Measurements from ENCODE around the gene MRPS15.

MRPS15 gene

GRCh38 chr1:36420409-36420808 lies 43.8 kb downstream of the MRPS15 start:
- H3K36me3 ChIP-seq (ENCODE audit: control insufficient read depth, insufficient read depth, low read length) = no peaks in the 10 kb centered on the region
- H3K9ac ChIP-seq = no peak overlapping the region
- H3K27ac ChIP-seq = no peak overlapping the region
- no peaks in the 10 kb centered on the region for H3K79me2 ChIP-seq
- H3K4me1 ChIP-seq = no peaks in the 10 kb centered on the region
- TF ChIP-seq, protein P1, sequence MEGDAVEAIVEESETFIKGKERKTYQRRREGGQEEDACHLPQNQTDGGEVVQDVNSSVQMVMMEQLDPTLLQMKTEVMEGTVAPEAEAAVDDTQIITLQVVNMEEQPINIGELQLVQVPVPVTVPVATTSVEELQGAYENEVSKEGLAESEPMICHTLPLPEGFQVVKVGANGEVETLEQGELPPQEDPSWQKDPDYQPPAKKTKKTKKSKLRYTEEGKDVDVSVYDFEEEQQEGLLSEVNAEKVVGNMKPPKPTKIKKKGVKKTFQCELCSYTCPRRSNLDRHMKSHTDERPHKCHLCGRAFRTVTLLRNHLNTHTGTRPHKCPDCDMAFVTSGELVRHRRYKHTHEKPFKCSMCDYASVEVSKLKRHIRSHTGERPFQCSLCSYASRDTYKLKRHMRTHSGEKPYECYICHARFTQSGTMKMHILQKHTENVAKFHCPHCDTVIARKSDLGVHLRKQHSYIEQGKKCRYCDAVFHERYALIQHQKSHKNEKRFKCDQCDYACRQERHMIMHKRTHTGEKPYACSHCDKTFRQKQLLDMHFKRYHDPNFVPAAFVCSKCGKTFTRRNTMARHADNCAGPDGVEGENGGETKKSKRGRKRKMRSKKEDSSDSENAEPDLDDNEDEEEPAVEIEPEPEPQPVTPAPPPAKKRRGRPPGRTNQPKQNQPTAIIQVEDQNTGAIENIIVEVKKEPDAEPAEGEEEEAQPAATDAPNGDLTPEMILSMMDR (IDR thresholded peaks at IDR 0.05) = no peak
- no peak overlapping the region for H3K4me3 ChIP-seq (ENCODE audit: low read depth, low read length)
- no peak overlapping the region for H3K4me2 ChIP-seq (ENCODE audit: low read length)
- no peaks in the 10 kb centered on the region for H3K9me3 ChIP-seq (ENCODE audit: control insufficient read depth, low read length)
- no peaks in the 10 kb centered on the region for H3K27me3 ChIP-seq (ENCODE audit: control insufficient read depth, insufficient read depth, low read length)
- no peak overlapping the region for H2AFZ ChIP-seq

- Histone ChIP-seq H2AFZ (no peak overlapping the region), H3K36me3 (ENCODE audit: control insufficient read depth, insufficient read depth, low read length) (no peaks in the 10 kb centered on the region), H3K4me1 (no peaks in the 10 kb centered on the region), H3K4me3 (ENCODE audit: low read depth, low read length) (no peak overlapping the region), H3K9me3 (ENCODE audit: control insufficient read depth, low read length) (no peaks in the 10 kb centered on the region), H3K27ac (no peak overlapping the region), H3K27me3 (ENCODE audit: control insufficient read depth, insufficient read depth, low read length) (no peaks in the 10 kb centered on the region), H3K9ac (no peak overlapping the region), H3K79me2 (no peaks in the 10 kb centered on the region), H3K4me2 (ENCODE audit: low read length) (no peak overlapping the region)
- TF ChIP-seq, protein P1 (IDR thresholded peaks at IDR 0.05) = no peak
Observed at GRCh38 chr1:36419569-36419968, 44.6 kb downstream of the MRPS15 start.

- no peaks in the 10 kb centered on the region for H3K27me3 ChIP-seq (ENCODE audit: control insufficient read depth, insufficient read depth, low read length)
- TF ChIP-seq, protein P1 (IDR thresholded peaks at IDR 0.05) = no peak
- no peaks in the 10 kb centered on the region for H3K4me1 ChIP-seq
- no peaks in the 10 kb centered on the region for H3K9me3 ChIP-seq (ENCODE audit: control insufficient read depth, low read length)
- H3K9ac ChIP-seq = no peak overlapping the region
- no peaks in the 10 kb centered on the region for H3K36me3 ChIP-seq (ENCODE audit: control insufficient read depth, insufficient read depth, low read length)
- H3K4me3 ChIP-seq (ENCODE audit: low read depth, low read length) = no peak overlapping the region
- no peaks in the 10 kb centered on the region for H3K79me2 ChIP-seq
- no peak overlapping the region for H2AFZ ChIP-seq
- no peak overlapping the region for H3K27ac ChIP-seq
- no peak overlapping the region for H3K4me2 ChIP-seq (ENCODE audit: low read length)
Observed at GRCh38 chr1:36419140-36419539, 45.0 kb downstream of the MRPS15 start.

GRCh38 chr1:36417931-36418330 lies 46.3 kb downstream of the MRPS15 start:
- Histone ChIP-seq H3K79me2 (no peaks in the 10 kb centered on the region), H3K27ac (no peak overlapping the region), H2AFZ (no peak overlapping the region), H3K4me2 (ENCODE audit: low read length) (no peak overlapping the region), H3K9ac (no peak overlapping the region), H3K27me3 (ENCODE audit: control insufficient read depth, insufficient read depth, low read length) (no peaks in the 10 kb centered on the region), H3K9me3 (ENCODE audit: control insufficient read depth, low read length) (no peaks in the 10 kb centered on the region), H3K36me3 (ENCODE audit: control insufficient read depth, insufficient read depth, low read length) (no peaks in the 10 kb centered on the region), H3K4me3 (ENCODE audit: low read depth, low read length) (no peak overlapping the region), H3K4me1 (no peaks in the 10 kb centered on the region)
- TF ChIP-seq, protein P1 (IDR thresholded peaks at IDR 0.05) = no peak

DNA sequence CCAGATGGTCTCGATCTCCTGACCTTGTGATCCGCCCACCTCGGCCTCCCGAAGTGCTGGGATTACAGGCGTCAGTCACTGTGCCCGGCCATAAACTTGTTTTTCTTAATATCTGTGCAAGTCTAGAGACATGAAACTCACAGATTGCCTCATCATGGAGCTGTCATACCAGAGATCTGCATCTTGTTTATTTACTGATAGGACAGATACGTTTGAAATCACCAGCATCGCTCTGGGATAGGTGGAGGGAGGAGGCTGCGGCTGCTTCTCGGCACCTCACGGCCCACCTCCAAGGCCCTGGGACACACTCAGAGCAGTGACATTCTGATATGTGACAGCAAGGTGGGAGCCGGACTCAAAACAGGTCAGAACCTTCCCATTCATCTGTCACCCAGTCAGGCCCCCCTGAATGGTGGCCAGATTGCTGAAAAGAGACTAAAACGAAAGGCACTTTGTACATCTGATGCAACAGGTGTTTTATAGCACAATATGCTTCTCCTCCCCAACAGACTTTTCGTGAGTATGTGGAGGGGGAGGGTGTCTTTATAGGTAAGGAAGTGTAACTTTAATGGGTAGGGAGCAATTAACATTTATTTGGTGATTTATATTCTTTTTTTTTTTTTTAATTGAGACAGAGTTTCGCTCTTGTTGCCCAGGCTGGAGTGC lies 48.4 kb downstream of the MRPS15 start:
- no peak overlapping the region for H3K27ac ChIP-seq
- H3K79me2 ChIP-seq = no peaks in the 10 kb centered on the region
- TF ChIP-seq, protein P1 (IDR thresholded peaks at IDR 0.05) = no peak
- H3K36me3 ChIP-seq (ENCODE audit: control insufficient read depth, insufficient read depth, low read length) = no peaks in the 10 kb centered on the region
- H2AFZ ChIP-seq = no peak overlapping the region
- H3K4me1 ChIP-seq = no peaks in the 10 kb centered on the region
- no peak overlapping the region for H3K9ac ChIP-seq
- no peak overlapping the region for H3K4me3 ChIP-seq (ENCODE audit: low read depth, low read length)
- no peak overlapping the region for H3K4me2 ChIP-seq (ENCODE audit: low read length)
- H3K9me3 ChIP-seq (ENCODE audit: control insufficient read depth, low read length) = no peaks in the 10 kb centered on the region
- no peaks in the 10 kb centered on the region for H3K27me3 ChIP-seq (ENCODE audit: control insufficient read depth, insufficient read depth, low read length)
